BE2C (cell line): ENCODE measurements around the gene SCGB2A2.

ENCODE experiments used
- DNase-seq: peaks from one replicate; pipeline ENCODE4 v3.0.0-alpha.2; 2020
- H3K27me3 ChIP-seq: fragments of 250-450 bp; sonication (Bioruptor Pico); 2 replicates; pipeline ENCODE4 v1.5.1; 2020; ENCODE audit warnings: mild to moderate bottlenecking
- H3K36me3 ChIP-seq: fragments of 250-450 bp; sonication (Bioruptor Pico); 2 replicates; pipeline ENCODE4 v1.5.1; 2020; ENCODE audit warnings: mild to moderate bottlenecking
- H3K4me1 ChIP-seq: fragments of 250-450 bp; sonication (Bioruptor Pico); 2 replicates; pipeline ENCODE4 v1.5.1; 2020
- H3K4me3 ChIP-seq: 2 replicates; pipeline ENCODE4 v1.5.1; 2011; ENCODE audit warnings: low read depth, low read length
- H3K9me3 ChIP-seq: fragments of 250-450 bp; sonication (Bioruptor Pico); 2 replicates; pipeline ENCODE4 v1.5.1; 2020
- TF ChIP-seq, protein P1 (sequence below): IDR thresholded peaks from 2 replicates; pipeline ENCODE4 v1.5.1; 2012; ENCODE audit warnings: mild to moderate bottlenecking, low read depth, low read length

Gene SCGB2A2

GRCh38 chr11:62307950-62308349, 38.0 kb downstream of the SCGB2A2 start:
- Histone ChIP-seq H3K9me3 (no peaks in the 10 kb centered on the region), H3K4me3 (no peak overlapping the region), H3K36me3 (no peaks in the 10 kb centered on the region), H3K4me1 (no peaks in the 10 kb centered on the region), H3K27me3 (no peaks in the 10 kb centered on the region)
- TF ChIP-seq, protein P1, sequence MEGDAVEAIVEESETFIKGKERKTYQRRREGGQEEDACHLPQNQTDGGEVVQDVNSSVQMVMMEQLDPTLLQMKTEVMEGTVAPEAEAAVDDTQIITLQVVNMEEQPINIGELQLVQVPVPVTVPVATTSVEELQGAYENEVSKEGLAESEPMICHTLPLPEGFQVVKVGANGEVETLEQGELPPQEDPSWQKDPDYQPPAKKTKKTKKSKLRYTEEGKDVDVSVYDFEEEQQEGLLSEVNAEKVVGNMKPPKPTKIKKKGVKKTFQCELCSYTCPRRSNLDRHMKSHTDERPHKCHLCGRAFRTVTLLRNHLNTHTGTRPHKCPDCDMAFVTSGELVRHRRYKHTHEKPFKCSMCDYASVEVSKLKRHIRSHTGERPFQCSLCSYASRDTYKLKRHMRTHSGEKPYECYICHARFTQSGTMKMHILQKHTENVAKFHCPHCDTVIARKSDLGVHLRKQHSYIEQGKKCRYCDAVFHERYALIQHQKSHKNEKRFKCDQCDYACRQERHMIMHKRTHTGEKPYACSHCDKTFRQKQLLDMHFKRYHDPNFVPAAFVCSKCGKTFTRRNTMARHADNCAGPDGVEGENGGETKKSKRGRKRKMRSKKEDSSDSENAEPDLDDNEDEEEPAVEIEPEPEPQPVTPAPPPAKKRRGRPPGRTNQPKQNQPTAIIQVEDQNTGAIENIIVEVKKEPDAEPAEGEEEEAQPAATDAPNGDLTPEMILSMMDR, result no peak
- DNase-seq, result no peak

DNA sequence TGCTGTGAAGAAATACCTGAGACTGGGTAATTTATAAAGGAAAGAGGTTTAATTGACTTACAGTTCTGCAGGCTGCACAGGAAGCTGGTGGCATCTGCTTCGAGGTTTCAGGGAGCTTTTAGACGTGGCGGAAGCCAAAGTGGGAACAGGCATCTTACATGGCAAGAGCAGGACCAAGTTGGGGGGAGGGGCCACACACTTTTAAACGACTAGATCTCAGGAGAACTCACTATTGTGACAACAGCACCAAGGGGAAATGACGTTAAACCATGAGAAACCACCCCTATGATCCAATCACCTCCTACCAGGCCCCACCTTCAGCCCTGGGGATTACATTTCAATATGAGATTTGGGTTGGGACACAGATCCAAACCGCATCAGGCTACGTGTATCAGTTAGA, 40.0 kb downstream of the SCGB2A2 start:
- no peaks in the 10 kb centered on the region for H3K36me3 ChIP-seq
- TF ChIP-seq, protein P1, result no peak
- DNase-seq, result no peak
- H3K9me3 ChIP-seq, result no peaks in the 10 kb centered on the region
- H3K27me3 ChIP-seq, result no peaks in the 10 kb centered on the region
- no peak overlapping the region for H3K4me3 ChIP-seq
- H3K4me1 ChIP-seq, result no peaks in the 10 kb centered on the region

DNA sequence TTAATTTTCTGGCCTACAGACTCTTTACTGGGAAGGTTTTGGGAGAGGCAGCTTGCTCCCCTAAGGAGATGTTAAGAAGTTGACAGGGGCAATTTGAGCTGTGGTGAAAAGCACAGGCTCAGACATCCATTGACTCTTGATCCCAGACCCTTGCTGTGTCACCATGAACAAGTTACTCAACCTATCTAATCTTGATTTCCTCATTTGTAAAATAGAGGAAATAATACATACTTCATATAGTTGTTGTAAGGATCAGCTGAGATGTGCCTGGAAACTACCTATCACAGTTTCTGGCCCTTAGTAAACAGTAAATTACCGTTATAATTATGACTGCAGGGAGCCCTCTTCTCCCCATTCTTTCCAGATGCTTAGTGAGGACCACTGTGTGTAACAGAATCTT, 45.5 kb downstream of the SCGB2A2 start:
- Histone ChIP-seq H3K4me1 (no peaks in the 10 kb centered on the region), H3K36me3 (no peaks in the 10 kb centered on the region), H3K4me3 (no peak overlapping the region), H3K27me3 (no peaks in the 10 kb centered on the region), H3K9me3 (no peaks in the 10 kb centered on the region)
- DNase-seq, result no peak
- TF ChIP-seq, protein P1, result no peak

DNA sequence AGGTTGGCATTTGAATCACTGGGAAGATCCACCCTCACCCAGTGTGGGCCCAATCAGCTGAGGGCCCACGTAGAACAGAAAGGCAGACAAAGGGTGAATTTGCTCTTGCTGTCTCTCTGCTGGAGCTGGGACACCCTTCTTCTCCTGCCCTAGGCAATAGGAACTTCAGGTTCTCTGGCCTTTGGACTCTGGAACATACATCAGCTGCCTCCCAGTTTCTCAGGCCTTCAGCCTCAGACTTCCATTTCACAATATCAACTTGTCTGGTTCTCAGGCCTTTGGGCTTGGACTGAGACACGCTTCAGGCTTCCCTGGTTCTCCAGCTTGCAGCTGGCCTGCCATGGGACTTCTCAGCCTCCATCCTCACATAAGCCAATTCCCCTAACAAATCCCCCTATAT, 52.6 kb downstream of the SCGB2A2 start:
- Histone ChIP-seq H3K36me3 (no peaks in the 10 kb centered on the region), H3K9me3 (no peaks in the 10 kb centered on the region), H3K27me3 (no peaks in the 10 kb centered on the region), H3K4me3 (no peak overlapping the region), H3K4me1 (no peaks in the 10 kb centered on the region)
- TF ChIP-seq, protein P1, result no peak
- no peak for DNase-seq
